Left lung (tissue), 10 donors: ENCODE measurements around the gene IL19. TPM values are rescaled to one million over a fixed set of nuclear protein-coding genes. Genes with fewer than 3 reads are reported as not detected.

ENCODE experiments used
- ATAC-seq: fragments of 200-7000 bp; cut with Tn5 transposase; one replicate; pipeline ENCODE4 v1.9.1; 2020; ENCODE audit warnings: moderate library complexity
- DNase-seq, 4 donors: peaks; one replicate each; pipeline ENCODE4 v3.0.0-alpha.2; 2013 to 2020
- H3K27ac ChIP-seq, 2 donors: fragments of 200-600 bp; sonication (generic) in 1 of 2; one replicate each; pipeline versions ENCODE4 v1.5.0 to v1.8.0; 2020 to 2021
- H3K27me3 ChIP-seq, 2 donors: fragments of 200-600 bp; sonication (generic) in 1 of 2; one replicate each; pipeline versions ENCODE4 v1.5.0 to v1.8.0; 2020 to 2021
- H3K36me3 ChIP-seq, 2 donors: fragments of 200-600 bp; sonication (generic) in 1 of 2; one replicate each; pipeline versions ENCODE4 v1.5.0 to v1.8.0; 2020 to 2021
- H3K4me1 ChIP-seq, 2 donors: fragments of 200-600 bp; one replicate each; pipeline ENCODE4 v1.8.0; 2021
- H3K4me3 ChIP-seq, 2 donors: fragments of 200-600 bp; sonication (generic) in 1 of 2; one replicate each; pipeline versions ENCODE4 v1.5.0 to v1.8.0; 2020 to 2021; ENCODE audit warnings: mild to moderate bottlenecking in 1 of 2
- H3K9me3 ChIP-seq, 2 donors: fragments of 200-600 bp; sonication (generic) in 1 of 2; one replicate each; pipeline versions ENCODE4 v1.5.0 to v1.8.0; 2020 to 2021
- intact Hi-C, 2 donors: fragments of 100-400 bp; cut with DNase I; formaldehyde crosslinking; loops; one replicate each; pipeline versions ENCODE4 v1.11.2 to v1.14.2; 2022
- polyA plus RNA-seq, 6 donors: library from polyadenylated mRNA; unstranded; fragments of 120-200 nt; gene quantifications; one replicate each; pipeline ENCODE4 v1.2.1, GENCODE V29; 2013; ENCODE audit not compliant: insufficient read length in 6 of 6
- total RNA-seq, 2 donors: library from RNA; stranded (reverse); fragmentation: NEBNext Ultra II Directional; extraction: Animal tissue kit (Norgen Biotek cat#: 25700); gene quantifications; one replicate each; pipeline ENCODE4 v1.2.1, GENCODE V29; 2021
- TF ChIP-seq, protein P1 (sequence below), 2 donors: fragments of 200-600 bp; sonication (generic) in 1 of 2; IDR thresholded peaks; one replicate each; pipeline versions ENCODE4 v1.5.0 to v1.8.0; 2021; ENCODE audit warnings: antibody characterized with exemption in 2 of 2
- donor health status: DM: no; HTN: yes; CAD: no.
- donor health status: DM: no; HTN: no; CAD: no.

Gene IL19
- total and polyA plus RNA-seq, 8 donors, result not detected

DNA sequence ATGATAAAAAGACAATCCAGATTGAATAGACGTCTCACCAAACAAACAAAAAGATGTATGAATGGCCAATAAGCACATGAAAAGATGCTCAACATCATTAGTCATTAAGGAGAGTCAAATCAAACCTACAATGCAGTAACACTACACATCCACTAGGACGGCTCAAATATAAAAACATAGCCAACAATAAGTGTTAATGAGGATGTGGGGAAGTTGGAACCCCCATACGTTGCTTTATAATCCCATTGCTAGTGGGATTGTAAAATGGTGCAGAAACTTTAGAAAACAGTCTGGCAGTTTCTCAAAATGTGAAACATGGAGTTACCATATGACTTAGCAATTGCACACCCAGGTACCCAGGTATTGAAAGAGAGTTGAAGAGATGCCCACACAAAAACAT lies 112.0 kb downstream of the IL19 start:
- Histone ChIP-seq H3K27me3 (no peaks in the 10 kb centered on the region), H3K27ac (no peak overlapping the region), H3K36me3 (no peaks in the 10 kb centered on the region), H3K4me3 (no peak overlapping the region), H3K9me3 (peaks cover 0 to 14% of the 10 kb centered on the region in 2 donors), H3K4me1 (no peaks in the 10 kb centered on the region)
- intact Hi-C loops, result no loop called here
- no peak for ATAC-seq
- TF ChIP-seq, protein P1, sequence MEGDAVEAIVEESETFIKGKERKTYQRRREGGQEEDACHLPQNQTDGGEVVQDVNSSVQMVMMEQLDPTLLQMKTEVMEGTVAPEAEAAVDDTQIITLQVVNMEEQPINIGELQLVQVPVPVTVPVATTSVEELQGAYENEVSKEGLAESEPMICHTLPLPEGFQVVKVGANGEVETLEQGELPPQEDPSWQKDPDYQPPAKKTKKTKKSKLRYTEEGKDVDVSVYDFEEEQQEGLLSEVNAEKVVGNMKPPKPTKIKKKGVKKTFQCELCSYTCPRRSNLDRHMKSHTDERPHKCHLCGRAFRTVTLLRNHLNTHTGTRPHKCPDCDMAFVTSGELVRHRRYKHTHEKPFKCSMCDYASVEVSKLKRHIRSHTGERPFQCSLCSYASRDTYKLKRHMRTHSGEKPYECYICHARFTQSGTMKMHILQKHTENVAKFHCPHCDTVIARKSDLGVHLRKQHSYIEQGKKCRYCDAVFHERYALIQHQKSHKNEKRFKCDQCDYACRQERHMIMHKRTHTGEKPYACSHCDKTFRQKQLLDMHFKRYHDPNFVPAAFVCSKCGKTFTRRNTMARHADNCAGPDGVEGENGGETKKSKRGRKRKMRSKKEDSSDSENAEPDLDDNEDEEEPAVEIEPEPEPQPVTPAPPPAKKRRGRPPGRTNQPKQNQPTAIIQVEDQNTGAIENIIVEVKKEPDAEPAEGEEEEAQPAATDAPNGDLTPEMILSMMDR (IDR thresholded peaks at IDR 0.05), result no peak
- no peak for DNase-seq

DNA sequence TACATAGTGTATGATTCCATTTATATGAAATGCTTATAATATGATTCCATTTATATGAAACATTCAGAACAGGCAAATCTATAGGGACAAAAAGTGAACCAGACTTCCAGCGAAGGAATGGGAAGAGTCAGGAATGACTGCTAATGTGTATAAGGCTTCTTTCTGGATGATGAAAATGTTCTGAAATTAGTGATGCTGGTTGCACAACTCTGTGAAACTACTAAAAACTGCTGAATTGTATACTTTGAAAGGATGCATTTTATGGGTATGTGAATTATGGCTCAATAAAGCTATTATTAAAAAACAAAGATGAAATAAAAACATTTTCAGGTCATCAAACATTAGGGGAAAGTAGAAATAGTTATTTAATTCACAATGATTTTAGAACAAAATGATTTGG lies 112.6 kb downstream of the IL19 start:
- TF ChIP-seq, protein P1 (IDR thresholded peaks at IDR 0.05), result no peak
- Histone ChIP-seq H3K36me3 (no peaks in the 10 kb centered on the region), H3K27ac (no peak overlapping the region), H3K4me3 (no peak overlapping the region), H3K4me1 (no peaks in the 10 kb centered on the region), H3K9me3 (peaks cover 0 to 8% of the 10 kb centered on the region in 2 donors), H3K27me3 (no peaks in the 10 kb centered on the region)
- intact Hi-C loops, result no loop called here
- ATAC-seq (no peak), DNase-seq (no peak)

DNA sequence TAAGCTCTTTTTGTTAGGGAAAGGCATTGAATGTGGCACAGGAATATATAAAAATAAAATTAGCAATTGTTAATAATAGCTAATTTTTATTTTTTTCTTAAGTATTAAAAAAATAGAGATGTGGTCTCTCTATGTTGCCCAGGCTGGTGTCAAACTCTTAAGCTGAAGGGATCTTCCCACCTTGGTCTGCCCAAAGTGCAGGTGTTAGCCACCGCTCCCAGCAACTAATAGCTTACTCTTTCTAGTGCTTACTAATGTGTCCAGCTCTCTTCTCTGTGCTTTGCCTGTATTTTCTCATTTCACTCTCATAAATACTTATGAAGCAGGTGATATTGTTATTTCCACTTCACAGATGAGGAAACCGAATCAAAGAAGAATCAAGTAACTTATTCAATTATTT lies 113.3 kb downstream of the IL19 start:
- no peaks in the 10 kb centered on the region for H3K4me1 ChIP-seq
- H3K9me3 ChIP-seq, result peaks cover 0 to under 1% of the 10 kb centered on the region in 2 donors
- H3K4me3 ChIP-seq, result no peak overlapping the region
- intact Hi-C loops, result no loop called here
- no peaks in the 10 kb centered on the region for H3K36me3 ChIP-seq
- DNase-seq, result no peak
- no peak overlapping the region for H3K27ac ChIP-seq
- ATAC-seq, result no peak
- TF ChIP-seq, protein P1 (IDR thresholded peaks at IDR 0.05), result no peak
- no peaks in the 10 kb centered on the region for H3K27me3 ChIP-seq

DNA sequence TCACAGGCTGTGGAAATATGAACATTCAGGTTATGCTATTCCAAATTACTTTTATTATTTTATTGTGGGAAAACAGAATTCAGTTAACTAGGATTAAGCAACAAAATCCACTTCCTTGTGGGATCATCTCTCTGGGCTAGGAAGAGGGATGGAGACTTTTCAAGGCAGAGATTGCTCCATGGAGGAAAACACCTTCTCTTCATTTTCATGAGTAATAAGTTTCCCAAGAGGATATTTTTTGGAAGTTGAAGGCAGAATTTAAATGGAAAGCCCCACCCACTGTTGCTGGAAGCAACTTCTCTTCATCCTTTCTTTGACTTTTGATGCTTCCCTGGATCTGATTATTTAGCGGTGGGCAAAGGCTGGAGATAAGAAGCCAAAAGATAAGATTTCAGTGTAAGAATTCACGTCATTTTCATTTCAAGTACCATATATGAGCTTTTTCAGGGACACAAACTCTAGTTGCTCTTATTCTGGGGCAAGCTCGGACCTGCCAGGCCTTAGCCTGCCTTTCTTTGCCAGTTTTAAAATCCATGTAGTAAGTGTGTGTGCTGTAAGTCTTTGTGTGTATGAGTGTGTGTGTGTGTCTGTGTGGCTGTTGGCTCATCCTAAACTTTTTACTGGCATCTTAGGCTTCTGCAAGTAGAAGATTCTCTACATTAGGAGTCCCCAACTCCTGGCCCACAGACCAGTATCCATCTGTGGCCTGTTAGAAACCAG lies 114.9 kb downstream of the IL19 start:
- H3K36me3 ChIP-seq, result no peaks in the 10 kb centered on the region
- peaks cover 3 to 5% of the 10 kb centered on the region in 2 donors for H3K4me1 ChIP-seq
- no peak overlapping the region for H3K27ac ChIP-seq
- no peak for DNase-seq
- H3K27me3 ChIP-seq, result no peaks in the 10 kb centered on the region
- no peaks in the 10 kb centered on the region for H3K9me3 ChIP-seq
- TF ChIP-seq, protein P1 (IDR thresholded peaks at IDR 0.05), result no peak
- intact Hi-C loops, result no loop called here
- no peak for ATAC-seq
- H3K4me3 ChIP-seq, result no peak overlapping the region

DNA sequence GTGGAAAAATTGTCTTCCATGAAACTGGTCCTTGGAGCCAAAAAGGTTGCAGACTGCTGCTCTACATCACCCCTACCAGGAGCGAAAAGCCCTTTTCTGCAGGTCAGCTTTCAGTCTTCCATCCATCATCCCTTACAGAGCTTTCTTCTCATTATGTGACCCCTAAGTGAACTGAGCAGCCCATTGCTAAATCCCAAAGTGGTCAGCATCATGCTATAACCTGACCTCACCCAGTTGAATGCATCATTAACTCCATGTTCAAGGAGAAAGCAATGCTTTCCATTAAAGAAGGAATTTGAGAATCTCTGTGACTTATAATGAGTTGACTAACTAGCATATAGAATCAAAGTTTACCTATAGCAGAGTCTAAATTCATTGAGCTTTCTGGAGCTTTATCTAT lies 116.3 kb downstream of the IL19 start:
- intact Hi-C loops, result no loop called here
- TF ChIP-seq, protein P1 (IDR thresholded peaks at IDR 0.05), result no peak
- Histone ChIP-seq H3K36me3 (no peaks in the 10 kb centered on the region), H3K4me1 (peaks cover 5 to 15% of the 10 kb centered on the region in 2 donors), H3K4me3 (no peak overlapping the region), H3K27me3 (no peaks in the 10 kb centered on the region), H3K27ac (no peak overlapping the region), H3K9me3 (no peaks in the 10 kb centered on the region)
- DNase-seq (no peak), ATAC-seq (no peak)
